ENCODE data around the gene TRPM1. TPM values are rescaled to one million over a fixed set of nuclear protein-coding genes. Genes with fewer than 3 reads are reported as not detected.

The TRPM1 gene
- total and polyA plus RNA-seq, 9 of the 15 experiments (the other 6 are each of a cell fraction or from before 2014, with no cell fraction given): 0.01 to 0.06 (median 0.03) TPM; not detected in 5

DNA sequence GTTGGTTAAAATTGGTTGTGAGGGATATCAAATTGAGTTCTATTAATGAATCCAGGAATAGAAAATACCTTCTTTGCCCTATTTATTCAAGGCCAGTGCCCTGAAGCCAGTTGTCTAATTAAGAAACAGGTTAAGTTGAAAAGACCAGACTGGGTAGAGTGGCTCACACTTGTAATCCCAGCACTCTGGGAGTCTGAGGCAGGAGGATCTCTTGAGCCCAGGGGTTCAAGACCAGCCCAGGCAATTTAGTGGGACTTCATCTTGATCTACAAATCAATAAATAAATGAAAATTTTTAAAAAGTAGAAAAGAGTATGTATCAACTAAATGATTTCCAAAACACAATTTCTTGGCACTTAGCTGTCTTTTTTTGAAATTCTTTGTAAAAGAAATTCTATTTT lies 40.3 kb upstream of the TRPM1 start (continued):
- TF ChIP-seq, protein P1, sequence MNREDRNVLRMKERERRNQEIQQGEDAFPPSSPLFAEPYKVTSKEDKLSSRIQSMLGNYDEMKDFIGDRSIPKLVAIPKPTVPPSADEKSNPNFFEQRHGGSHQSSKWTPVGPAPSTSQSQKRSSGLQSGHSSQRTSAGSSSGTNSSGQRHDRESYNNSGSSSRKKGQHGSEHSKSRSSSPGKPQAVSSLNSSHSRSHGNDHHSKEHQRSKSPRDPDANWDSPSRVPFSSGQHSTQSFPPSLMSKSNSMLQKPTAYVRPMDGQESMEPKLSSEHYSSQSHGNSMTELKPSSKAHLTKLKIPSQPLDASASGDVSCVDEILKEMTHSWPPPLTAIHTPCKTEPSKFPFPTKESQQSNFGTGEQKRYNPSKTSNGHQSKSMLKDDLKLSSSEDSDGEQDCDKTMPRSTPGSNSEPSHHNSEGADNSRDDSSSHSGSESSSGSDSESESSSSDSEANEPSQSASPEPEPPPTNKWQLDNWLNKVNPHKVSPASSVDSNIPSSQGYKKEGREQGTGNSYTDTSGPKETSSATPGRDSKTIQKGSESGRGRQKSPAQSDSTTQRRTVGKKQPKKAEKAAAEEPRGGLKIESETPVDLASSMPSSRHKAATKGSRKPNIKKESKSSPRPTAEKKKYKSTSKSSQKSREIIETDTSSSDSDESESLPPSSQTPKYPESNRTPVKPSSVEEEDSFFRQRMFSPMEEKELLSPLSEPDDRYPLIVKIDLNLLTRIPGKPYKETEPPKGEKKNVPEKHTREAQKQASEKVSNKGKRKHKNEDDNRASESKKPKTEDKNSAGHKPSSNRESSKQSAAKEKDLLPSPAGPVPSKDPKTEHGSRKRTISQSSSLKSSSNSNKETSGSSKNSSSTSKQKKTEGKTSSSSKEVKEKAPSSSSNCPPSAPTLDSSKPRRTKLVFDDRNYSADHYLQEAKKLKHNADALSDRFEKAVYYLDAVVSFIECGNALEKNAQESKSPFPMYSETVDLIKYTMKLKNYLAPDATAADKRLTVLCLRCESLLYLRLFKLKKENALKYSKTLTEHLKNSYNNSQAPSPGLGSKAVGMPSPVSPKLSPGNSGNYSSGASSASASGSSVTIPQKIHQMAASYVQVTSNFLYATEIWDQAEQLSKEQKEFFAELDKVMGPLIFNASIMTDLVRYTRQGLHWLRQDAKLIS (CRISPR knock-in tag; IDR thresholded peaks at IDR 0.05): no peak
- TF ChIP-seq NEUROD1 (IDR thresholded peaks at IDR 0.05; ENCODE audit: borderline replicate concordance, low read depth, low read length, partially characterized antibody): no peak

DNA sequence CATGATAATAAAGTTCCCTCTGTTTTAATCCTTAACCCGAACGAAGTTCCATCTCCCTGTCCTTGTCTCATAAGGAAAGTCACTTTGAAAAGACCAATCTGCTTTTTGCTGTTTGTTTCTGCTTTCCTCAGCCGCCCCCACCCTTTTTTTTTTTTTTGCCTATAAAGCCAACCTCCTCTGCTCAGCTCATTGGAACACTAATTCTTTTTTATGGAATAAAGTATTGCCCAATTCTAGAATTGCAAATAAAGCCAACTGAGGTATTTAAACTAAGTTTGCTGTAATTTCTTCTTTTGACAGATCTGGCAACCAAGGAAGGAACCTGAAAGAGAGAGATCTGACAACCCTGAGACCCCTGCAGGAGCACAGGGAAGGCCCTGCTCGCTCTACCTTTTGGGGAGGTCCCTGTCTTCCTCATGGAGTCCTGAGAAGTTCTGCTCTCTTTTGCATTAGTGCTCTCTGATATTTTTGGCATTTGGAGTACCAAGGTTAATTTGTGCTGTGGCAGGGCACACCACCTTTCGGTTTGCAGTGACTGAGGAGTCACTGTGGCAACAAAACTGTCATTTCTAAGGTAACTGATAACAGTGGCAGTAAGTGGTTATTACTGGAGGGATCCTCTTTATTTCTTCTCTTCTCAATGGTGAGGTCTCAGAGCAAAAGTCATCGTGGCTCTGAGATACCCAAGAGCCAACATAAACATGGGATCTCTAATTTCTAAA lies 35.2 kb upstream of the TRPM1 start:
- intact Hi-C loops (cut with micrococcal nuclease): no loop called here
- no TSS peak for BruUV-seq (replicated peaks)
- ATAC-seq (no peak), FAIRE-seq (no peak), DNase-seq (ENCODE audit: extremely low read depth in 1 of 4, low spot score in 3 of 4) (no peak)
- H3K4me2 ChIP-seq (ENCODE audit: insufficient read depth, low read length): no peak overlapping the region
- H3K4me1 ChIP-seq (replicated peaks in 1 of 2; ENCODE audit: control insufficient read depth in 2 of 2, insufficient read depth in 2 of 2, low read length in 2 of 2): no peaks in the 10 kb centered on the region; a peak in 1 of 5 replicates
- ChIA-PET CTCF (ENCODE audit: low intra/inter-chr PET ratio) (interaction anchor here (0.5 kb wide), 1 partner anchor 1216 kb away, joined by 3 read pairs; no protein-coding TSS in a partner anchor), POLR2A (no interaction called here)
- H3K9me3 ChIP-seq (replicated peaks; ENCODE audit: control insufficient read depth, insufficient read depth, low read depth, low read length): no peaks in the 10 kb centered on the region
- no peaks in the 10 kb centered on the region for H3K79me2 ChIP-seq (ENCODE audit: control insufficient read depth, insufficient read depth, low read length)
- H3K4me3 ChIP-seq: no peak overlapping the region
- no peak overlapping the region for H3K27ac ChIP-seq (ENCODE audit: extremely low read depth, low read depth, low read length)
- WGBS (ENCODE audit: insufficient coverage, low coverage, missing lambda C conversion rate): 1% methylated on average over 5 of the region's 6 CpGs
- H3K27me3 ChIP-seq (ENCODE audit: control insufficient read depth in 2 of 2, insufficient read depth in 2 of 2, low read length in 2 of 2): peaks cover 0 to 2% of the 10 kb centered on the region in 2 experiments; a peak in 1 of 5 replicates
- in situ Hi-C loops (cut with MboI): no loop called here
- no peaks in the 10 kb centered on the region for H3K9me1 ChIP-seq (ENCODE audit: control insufficient read depth, insufficient read depth, low read length)
- no peaks in the 10 kb centered on the region for H3K36me3 ChIP-seq (ENCODE audit: control insufficient read depth, insufficient read depth, low read length)
- no peak overlapping the region for H2AFZ ChIP-seq (ENCODE audit: low read depth, low read length)
- no peaks in the 10 kb centered on the region for H4K20me1 ChIP-seq (replicated peaks; ENCODE audit: control insufficient read depth, insufficient read depth, low read length)
- H3K9ac ChIP-seq (ENCODE audit: insufficient read depth in 1 of 2, low read depth in 2 of 2, low read length in 2 of 2): no peak overlapping the region
- TF ChIP-seq, protein P2, sequence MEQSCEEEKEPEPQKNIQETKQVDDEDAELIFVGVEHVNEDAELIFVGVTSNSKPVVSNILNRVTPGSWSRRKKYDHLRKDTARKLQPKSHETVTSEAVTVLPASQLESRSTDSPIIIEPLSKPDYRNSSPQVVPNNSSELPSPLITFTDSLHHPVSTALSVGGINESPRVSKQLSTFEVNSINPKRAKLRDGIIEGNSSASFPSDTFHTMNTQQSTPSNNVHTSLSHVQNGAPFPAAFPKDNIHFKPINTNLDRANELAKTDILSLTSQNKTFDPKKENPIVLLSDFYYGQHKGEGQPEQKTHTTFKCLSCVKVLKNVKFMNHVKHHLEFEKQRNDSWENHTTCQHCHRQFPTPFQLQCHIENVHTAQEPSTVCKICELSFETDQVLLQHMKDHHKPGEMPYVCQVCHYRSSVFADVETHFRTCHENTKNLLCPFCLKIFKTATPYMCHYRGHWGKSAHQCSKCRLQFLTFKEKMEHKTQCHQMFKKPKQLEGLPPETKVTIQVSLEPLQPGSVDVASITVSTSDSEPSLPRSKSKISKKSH (CRISPR knock-in tag; IDR thresholded peaks at IDR 0.05): no peak
- TF ChIP-seq, protein P3, sequence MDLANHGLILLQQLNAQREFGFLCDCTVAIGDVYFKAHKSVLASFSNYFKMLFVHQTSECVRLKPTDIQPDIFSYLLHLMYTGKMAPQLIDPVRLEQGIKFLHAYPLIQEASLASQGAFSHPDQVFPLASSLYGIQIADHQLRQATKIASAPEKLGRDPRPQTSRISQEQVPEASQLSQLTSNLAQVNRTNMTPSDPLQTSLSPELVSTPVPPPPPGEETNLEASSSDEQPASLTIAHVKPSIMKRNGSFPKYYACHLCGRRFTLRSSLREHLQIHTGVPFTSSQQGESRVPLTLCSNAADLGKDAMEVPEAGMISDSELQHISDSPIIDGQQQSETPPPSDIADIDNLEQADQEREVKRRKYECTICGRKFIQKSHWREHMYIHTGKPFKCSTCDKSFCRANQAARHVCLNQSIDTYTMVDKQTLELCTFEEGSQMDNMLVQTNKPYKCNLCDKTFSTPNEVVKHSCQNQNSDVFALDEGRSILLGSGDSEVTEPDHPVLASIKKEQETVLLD (IDR thresholded peaks at IDR 0.05): no peak
- TF ChIP-seq ZFP30 (CRISPR knock-in tag; IDR thresholded peaks at IDR 0.05; ENCODE audit: borderline replicate concordance) (no peak), STAT5B (CRISPR knock-in tag; IDR thresholded peaks at IDR 0.05) (no peak), SAFB (IDR thresholded peaks at IDR 0.05; ENCODE audit: borderline replicate concordance, low read depth, low read length) (no peak), TEAD4 (IDR thresholded peaks at IDR 0.05; ENCODE audit: low read length) (no peak), TEAD4 (CRISPR knock-in tag; IDR thresholded peaks at IDR 0.05; ENCODE audit: borderline replicate concordance) (no peak)
- TF ChIP-seq, protein P4, sequence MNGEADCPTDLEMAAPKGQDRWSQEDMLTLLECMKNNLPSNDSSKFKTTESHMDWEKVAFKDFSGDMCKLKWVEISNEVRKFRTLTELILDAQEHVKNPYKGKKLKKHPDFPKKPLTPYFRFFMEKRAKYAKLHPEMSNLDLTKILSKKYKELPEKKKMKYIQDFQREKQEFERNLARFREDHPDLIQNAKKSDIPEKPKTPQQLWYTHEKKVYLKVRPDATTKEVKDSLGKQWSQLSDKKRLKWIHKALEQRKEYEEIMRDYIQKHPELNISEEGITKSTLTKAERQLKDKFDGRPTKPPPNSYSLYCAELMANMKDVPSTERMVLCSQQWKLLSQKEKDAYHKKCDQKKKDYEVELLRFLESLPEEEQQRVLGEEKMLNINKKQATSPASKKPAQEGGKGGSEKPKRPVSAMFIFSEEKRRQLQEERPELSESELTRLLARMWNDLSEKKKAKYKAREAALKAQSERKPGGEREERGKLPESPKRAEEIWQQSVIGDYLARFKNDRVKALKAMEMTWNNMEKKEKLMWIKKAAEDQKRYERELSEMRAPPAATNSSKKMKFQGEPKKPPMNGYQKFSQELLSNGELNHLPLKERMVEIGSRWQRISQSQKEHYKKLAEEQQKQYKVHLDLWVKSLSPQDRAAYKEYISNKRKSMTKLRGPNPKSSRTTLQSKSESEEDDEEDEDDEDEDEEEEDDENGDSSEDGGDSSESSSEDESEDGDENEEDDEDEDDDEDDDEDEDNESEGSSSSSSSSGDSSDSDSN (IDR thresholded peaks at IDR 0.05; ENCODE audit: borderline replicate concordance in 1 of 2, low read depth in 2 of 2, low read length in 2 of 2): no peak
